DND-41 (cell line): ENCODE results near the gene BRMS1.

ENCODE experiments used
- ATAC-seq: fragments of 200-7000 bp; cut with Tn5 transposase; 3 replicates; pipeline ENCODE4 v1.9.1; 2021; ENCODE audit warnings: low read depth; ENCODE audit not compliant: insufficient read depth
- DNase-seq: peaks from one replicate; pipeline ENCODE4 v3.0.0-alpha.2; 2020
- H2AFZ ChIP-seq: 2 replicates; pipeline ENCODE4 v1.6.0; 2012; ENCODE audit warnings: low read depth, low read length
- H3K27ac ChIP-seq: 2 replicates; pipeline ENCODE4 v1.5.1; 2012; ENCODE audit warnings: low read length, inconsistent platforms
- H3K27me3 ChIP-seq: fragments of 200-600 bp; sonication (generic); 2 replicates; pipeline ENCODE4 v1.6.0; 2012; ENCODE audit warnings: low read length, mild to moderate bottlenecking, inconsistent platforms; ENCODE audit not compliant: insufficient read depth, poor library complexity
- H3K36me3 ChIP-seq: 2 replicates; pipeline ENCODE4 v1.5.1; 2012; ENCODE audit warnings: low read length, inconsistent platforms; ENCODE audit not compliant: insufficient read depth
- H3K4me1 ChIP-seq: 2 replicates; pipeline ENCODE4 v1.5.1; 2012; ENCODE audit warnings: mild to moderate bottlenecking, low read length; ENCODE audit not compliant: insufficient read depth
- H3K4me2 ChIP-seq: 2 replicates; pipeline ENCODE4 v1.6.0; 2012; ENCODE audit warnings: mild to moderate bottlenecking, moderate library complexity, low read length, inconsistent platforms; ENCODE audit not compliant: insufficient read depth
- H3K4me3 ChIP-seq, 2 experiments: fragments of 200-600 bp in 1 of 2; shearing (Covaris generic) in 1 of 2; 2 replicates each; pipeline ENCODE4 v1.5.1; 2012 to 2016; ENCODE audit warnings: inconsistent platforms in 2 of 2, low read length in 2 of 2, mild to moderate bottlenecking in 2 of 2, low read depth in 1 of 2, moderate library complexity in 1 of 2
- H3K79me2 ChIP-seq: 2 replicates; pipeline ENCODE4 v1.6.0; 2012; ENCODE audit warnings: low read length, inconsistent platforms; ENCODE audit not compliant: insufficient read depth
- H3K9ac ChIP-seq: 2 replicates; pipeline ENCODE4 v1.6.0; 2012; ENCODE audit warnings: low read depth, mild to moderate bottlenecking, inconsistent platforms, low read length, moderate library complexity
- H3K9me3 ChIP-seq: 2 replicates; pipeline ENCODE4 v1.5.1; 2012; ENCODE audit warnings: low read length, moderate library complexity, mild to moderate bottlenecking, inconsistent platforms; ENCODE audit not compliant: insufficient read depth, severe bottlenecking
- H4K20me1 ChIP-seq: 2 replicates; pipeline ENCODE4 v1.6.0; 2012; ENCODE audit warnings: low read length; ENCODE audit not compliant: insufficient read depth
- EZH2 ChIP-seq: IDR thresholded peaks from 3 replicates; pipeline ENCODE4 v1.6.1; 2012; ENCODE audit warnings: borderline replicate concordance, low read depth, mild to moderate bottlenecking, moderate library complexity, low read length, inconsistent platforms; ENCODE audit not compliant: severe bottlenecking
- TF ChIP-seq, protein P1 (sequence below): IDR thresholded peaks from 2 replicates; pipeline ENCODE4 v1.5.1; 2012; ENCODE audit warnings: borderline replicate concordance, low read length, moderate library complexity, mild to moderate bottlenecking; ENCODE audit not compliant: poor library complexity, severe bottlenecking; ENCODE audit errors: extremely low read depth

Gene BRMS1

DNA sequence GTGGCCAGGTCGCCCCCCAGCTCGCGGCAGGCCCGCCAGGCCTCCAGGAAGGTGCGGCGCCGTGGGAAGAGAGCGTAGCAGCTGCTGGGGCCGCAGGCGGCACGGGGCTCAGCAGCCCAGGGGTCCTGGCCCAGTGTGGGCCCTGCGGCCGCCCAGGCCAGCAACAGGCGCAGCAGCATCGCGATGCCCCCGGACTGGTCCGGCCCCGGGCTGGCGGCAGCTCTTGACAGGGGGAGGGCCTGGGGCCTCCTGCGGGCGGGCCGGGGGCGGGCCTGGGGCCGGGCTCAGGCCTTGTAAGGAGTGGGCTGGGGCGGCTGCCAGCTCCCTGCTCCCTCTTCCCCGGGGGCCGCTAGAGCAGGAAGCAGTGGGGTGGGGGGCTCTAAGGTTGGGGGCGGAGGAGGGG, 28.1 kb downstream of the BRMS1 start, which contains the start of gene CD248:
Gene CD248 (minus strand): TSS at position 196 of the 403 bp plus-strand sequence. CDS start 17 bp downstream, at position 179.
- Histone ChIP-seq H3K9me3 (no peaks in the 10 kb centered on the region), H3K4me2 (peak within 1 kb of the TSS; percentile 53), H3K36me3 (no peaks in the 10 kb centered on the region), H3K79me2 (no peaks in the 10 kb centered on the region), H3K4me3 (peak within 1 kb of the TSS in 1 of 2 experiments; percentile 41; a peak in 1 of 4 replicates), H3K4me1 (peaks cover 54% of the 10 kb centered on the region), H3K27ac (peak within 1 kb of the TSS; percentile 99), H4K20me1 (0 out of 2 replicates have a peak, but pooled peaks cover 2% of the 10 kb centered on the region), H3K9ac (peak within 1 kb of the TSS; percentile 47), H2AFZ (peak within 1 kb of the TSS; percentile 44; the same call in 1 of the 2 replicates), H3K27me3 (no peaks in the 10 kb centered on the region)
- peak; percentile 66 for DNase-seq
- no peak for ATAC-seq
- TF ChIP-seq, protein P1, sequence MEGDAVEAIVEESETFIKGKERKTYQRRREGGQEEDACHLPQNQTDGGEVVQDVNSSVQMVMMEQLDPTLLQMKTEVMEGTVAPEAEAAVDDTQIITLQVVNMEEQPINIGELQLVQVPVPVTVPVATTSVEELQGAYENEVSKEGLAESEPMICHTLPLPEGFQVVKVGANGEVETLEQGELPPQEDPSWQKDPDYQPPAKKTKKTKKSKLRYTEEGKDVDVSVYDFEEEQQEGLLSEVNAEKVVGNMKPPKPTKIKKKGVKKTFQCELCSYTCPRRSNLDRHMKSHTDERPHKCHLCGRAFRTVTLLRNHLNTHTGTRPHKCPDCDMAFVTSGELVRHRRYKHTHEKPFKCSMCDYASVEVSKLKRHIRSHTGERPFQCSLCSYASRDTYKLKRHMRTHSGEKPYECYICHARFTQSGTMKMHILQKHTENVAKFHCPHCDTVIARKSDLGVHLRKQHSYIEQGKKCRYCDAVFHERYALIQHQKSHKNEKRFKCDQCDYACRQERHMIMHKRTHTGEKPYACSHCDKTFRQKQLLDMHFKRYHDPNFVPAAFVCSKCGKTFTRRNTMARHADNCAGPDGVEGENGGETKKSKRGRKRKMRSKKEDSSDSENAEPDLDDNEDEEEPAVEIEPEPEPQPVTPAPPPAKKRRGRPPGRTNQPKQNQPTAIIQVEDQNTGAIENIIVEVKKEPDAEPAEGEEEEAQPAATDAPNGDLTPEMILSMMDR = no peak
- no peak for TF ChIP-seq EZH2

DNA sequence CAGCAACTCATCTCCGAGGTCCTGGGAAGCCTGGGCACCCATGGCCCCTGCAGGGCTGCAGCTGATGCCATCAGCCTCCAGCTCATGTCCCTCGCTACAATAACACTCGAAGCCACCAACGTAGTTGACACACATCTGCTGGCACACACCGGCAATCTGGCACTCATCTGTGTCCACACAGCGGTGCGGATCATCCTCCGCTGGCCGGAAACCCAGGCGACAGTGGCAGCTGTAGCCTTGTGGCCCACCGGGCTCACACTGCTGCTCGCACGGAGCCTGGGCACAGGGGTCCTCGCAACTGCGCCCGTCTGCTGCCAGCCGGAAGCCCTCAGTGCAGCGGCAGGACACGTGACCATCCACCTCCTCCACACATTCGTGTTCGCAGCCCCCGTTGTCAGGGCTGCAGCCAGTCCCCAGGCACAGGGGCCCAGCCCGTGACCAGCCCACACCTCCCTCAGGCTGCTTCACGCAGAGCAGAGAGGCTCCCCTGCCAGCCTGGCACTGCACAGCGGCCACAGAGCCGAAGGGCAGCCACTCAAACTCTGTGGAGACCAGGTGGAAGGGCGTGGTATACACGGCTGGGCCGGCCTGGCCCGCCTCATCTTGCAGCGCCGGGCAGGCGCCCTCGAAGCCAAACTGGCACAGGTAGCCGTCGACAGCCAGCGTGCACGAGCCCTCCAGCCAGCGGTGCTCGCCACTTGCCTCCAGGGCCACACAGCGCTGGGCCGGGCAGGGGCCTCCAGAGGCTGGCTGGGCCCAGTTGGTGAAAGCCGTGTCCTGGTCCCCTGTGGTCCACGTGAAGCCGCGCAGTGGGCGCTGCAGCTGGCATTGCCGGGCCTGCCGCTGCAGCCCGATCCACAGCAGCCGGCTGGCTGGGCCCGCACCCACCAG, 28.7 kb downstream of the BRMS1 start:
- Histone ChIP-seq H3K9me3 (no peaks in the 10 kb centered on the region), H3K4me3 (no peak overlapping the region), H3K79me2 (no peaks in the 10 kb centered on the region), H3K27ac (no peak overlapping the region), H3K4me2 (no peak overlapping the region; the same call in 1 of the 2 replicates), H3K27me3 (no peaks in the 10 kb centered on the region), H3K9ac (peak overlapping the region; percentile 23; the same call in 1 of the 2 replicates), H4K20me1 (0 out of 2 replicates have a peak, but pooled peaks cover 2% of the 10 kb centered on the region), H3K36me3 (no peaks in the 10 kb centered on the region), H2AFZ (no peak overlapping the region), H3K4me1 (peaks cover 58% of the 10 kb centered on the region)
- ATAC-seq (no peak), DNase-seq (no peak)
- TF ChIP-seq EZH2 = no peak
- TF ChIP-seq, protein P1 = no peak

DNA sequence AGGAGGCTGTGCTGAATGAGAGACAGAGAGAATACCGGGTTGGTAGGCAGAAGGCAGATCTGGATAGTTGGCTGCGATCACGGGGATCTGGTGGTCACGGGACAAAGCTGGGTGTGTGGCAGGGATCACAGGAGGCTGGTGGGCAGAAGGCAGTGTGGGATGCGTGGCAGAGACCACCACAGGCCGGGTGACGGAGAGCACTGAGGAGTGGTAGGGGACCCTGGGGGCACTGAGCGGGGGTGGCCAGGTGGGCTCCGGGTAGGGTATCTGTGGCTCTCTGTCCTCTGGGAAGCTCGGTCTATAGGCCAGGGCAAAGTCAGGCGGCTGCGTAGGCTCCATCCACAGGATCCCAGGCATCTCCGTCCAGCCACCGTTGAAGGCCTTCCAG, 29.4 kb downstream of the BRMS1 start:
- H3K27ac ChIP-seq = no peak overlapping the region
- H3K9me3 ChIP-seq = no peaks in the 10 kb centered on the region
- H3K27me3 ChIP-seq = no peaks in the 10 kb centered on the region
- DNase-seq (no peak), ATAC-seq (no peak)
- no peak overlapping the region for H2AFZ ChIP-seq
- TF ChIP-seq EZH2 = no peak
- TF ChIP-seq, protein P1 = no peak
- no peak overlapping the region for H3K9ac ChIP-seq
- H3K79me2 ChIP-seq = no peaks in the 10 kb centered on the region
- H4K20me1 ChIP-seq = 0 out of 2 replicates have a peak, but pooled peaks cover 2% of the 10 kb centered on the region
- no peak overlapping the region for H3K4me2 ChIP-seq
- peaks cover 58% of the 10 kb centered on the region for H3K4me1 ChIP-seq
- no peaks in the 10 kb centered on the region for H3K36me3 ChIP-seq
- H3K4me3 ChIP-seq = no peak overlapping the region
